ENCODE measurements around the gene NRXN3. TPM values are rescaled to one million over a fixed set of nuclear protein-coding genes. Genes with fewer than 3 reads are reported as not detected.

The NRXN3 gene
- total RNA-seq, 1 experiment from 2014 or later = not detected

- no peak for DNase-seq (ENCODE audit: low spot score)
- in situ Hi-C loops (cut with HindIII; ENCODE audit: low sequenced_read_pairs) = no loop called here
Measured at GRCh38 chr14:79166171-79166570, 996.0 kb downstream of the NRXN3 start.

- no peak for DNase-seq (ENCODE audit: low spot score)
- in situ Hi-C loops (cut with HindIII; ENCODE audit: low sequenced_read_pairs) = no loop called here
Measured at GRCh38 chr14:79167957-79168356, 997.8 kb downstream of the NRXN3 start.

- in situ Hi-C loops (cut with HindIII; ENCODE audit: low sequenced_read_pairs) = no loop called here
- DNase-seq (ENCODE audit: low spot score) = no peak
Measured at GRCh38 chr14:79175671-79176070, 1005.5 kb downstream of the NRXN3 start.

GRCh38 chr14:79177106-79177505, 1006.9 kb downstream of the NRXN3 start:
- DNase-seq (ENCODE audit: low spot score) = no peak
- in situ Hi-C loops (cut with HindIII; ENCODE audit: low sequenced_read_pairs) = no loop called here

GRCh38 chr14:79178719-79179118, 1008.5 kb downstream of the NRXN3 start:
- in situ Hi-C loops (cut with HindIII; ENCODE audit: low sequenced_read_pairs) = no loop called here
- DNase-seq (ENCODE audit: low spot score) = no peak

GRCh38 chr14:79179985-79180384, 1009.8 kb downstream of the NRXN3 start:
- no peak for DNase-seq (ENCODE audit: low spot score)

GRCh38 chr14:79180656-79181055, 1010.5 kb downstream of the NRXN3 start:
- in situ Hi-C loops (cut with HindIII; ENCODE audit: low sequenced_read_pairs) = no loop called here
- no peak for DNase-seq (ENCODE audit: low spot score)

More at GRCh38 chr14:79179985-79180384, 1009.8 kb downstream of the NRXN3 start:
- in situ Hi-C loops (cut with HindIII; ENCODE audit: low sequenced_read_pairs) = no loop called here

- DNase-seq (ENCODE audit: low spot score) = no peak
- in situ Hi-C loops (cut with HindIII; ENCODE audit: low sequenced_read_pairs) = no loop called here
Measured at GRCh38 chr14:79186523-79186922, 1016.4 kb downstream of the NRXN3 start.

- in situ Hi-C loops (cut with HindIII; ENCODE audit: low sequenced_read_pairs) = no loop called here
Measured at GRCh38 chr14:79193689-79194477, 1023.7 kb downstream of the NRXN3 start.

GRCh38 chr14:79196216-79196615, 1026.0 kb downstream of the NRXN3 start:
- in situ Hi-C loops (cut with HindIII; ENCODE audit: low sequenced_read_pairs) = no loop called here
- DNase-seq (ENCODE audit: low spot score) = no peak

More at GRCh38 chr14:79193689-79194477, 1023.7 kb downstream of the NRXN3 start:
- no peak for DNase-seq (ENCODE audit: low spot score)

GRCh38 chr14:79197516-79197915, 1027.3 kb downstream of the NRXN3 start:
- no peak for DNase-seq (ENCODE audit: low spot score)
- in situ Hi-C loops (cut with HindIII; ENCODE audit: low sequenced_read_pairs) = no loop called here

- DNase-seq (ENCODE audit: low spot score) = no peak
- in situ Hi-C loops (cut with HindIII; ENCODE audit: low sequenced_read_pairs) = no loop called here
Measured at GRCh38 chr14:79199217-79199616, 1029.0 kb downstream of the NRXN3 start.

- DNase-seq (ENCODE audit: low spot score) = no peak
- in situ Hi-C loops (cut with HindIII; ENCODE audit: low sequenced_read_pairs) = no loop called here
Measured at GRCh38 chr14:79201564-79202207, 1031.5 kb downstream of the NRXN3 start.

- in situ Hi-C loops (cut with HindIII; ENCODE audit: low sequenced_read_pairs) = no loop called here
- peak; percentile 60 for DNase-seq (ENCODE audit: low spot score)
Measured at GRCh38 chr14:79204591-79204990, 1034.4 kb downstream of the NRXN3 start.

GRCh38 chr14:79209418-79209817, 1039.2 kb downstream of the NRXN3 start:
- no peak for DNase-seq (ENCODE audit: low spot score)
- in situ Hi-C loops (cut with HindIII; ENCODE audit: low sequenced_read_pairs) = no loop called here

GRCh38 chr14:79225815-79226214, 1055.6 kb downstream of the NRXN3 start:
- DNase-seq (ENCODE audit: low spot score) = no peak
- in situ Hi-C loops (cut with HindIII; ENCODE audit: low sequenced_read_pairs) = no loop called here

- no peak for DNase-seq (ENCODE audit: low spot score)
- in situ Hi-C loops (cut with HindIII; ENCODE audit: low sequenced_read_pairs) = no loop called here
Measured at GRCh38 chr14:79229383-79229909, 1059.3 kb downstream of the NRXN3 start.

GRCh38 chr14:79242666-79243065, 1072.5 kb downstream of the NRXN3 start:
- no peak for DNase-seq (ENCODE audit: low spot score)
- in situ Hi-C loops (cut with HindIII; ENCODE audit: low sequenced_read_pairs) = no loop called here

- in situ Hi-C loops (cut with HindIII; ENCODE audit: low sequenced_read_pairs) = no loop called here
- no peak for DNase-seq (ENCODE audit: low spot score)
Measured at GRCh38 chr14:79246173-79246572, 1076.0 kb downstream of the NRXN3 start.

- DNase-seq (ENCODE audit: low spot score) = no peak
- in situ Hi-C loops (cut with HindIII; ENCODE audit: low sequenced_read_pairs) = no loop called here
Measured at GRCh38 chr14:79248126-79248525, 1078.0 kb downstream of the NRXN3 start.

All from G401 (cell line).